Measurements from ENCODE around the gene TBK1. TPM values are rescaled to one million over a fixed set of nuclear protein-coding genes. Genes with fewer than 3 reads are reported as not detected.

Gene TBK1
- total and polyA plus RNA-seq, 9 of the 15 experiments (the other 6 are each of a cell fraction or from before 2014, with no cell fraction given): 20.4 to 42.0 (median 27.8) TPM

DNA sequence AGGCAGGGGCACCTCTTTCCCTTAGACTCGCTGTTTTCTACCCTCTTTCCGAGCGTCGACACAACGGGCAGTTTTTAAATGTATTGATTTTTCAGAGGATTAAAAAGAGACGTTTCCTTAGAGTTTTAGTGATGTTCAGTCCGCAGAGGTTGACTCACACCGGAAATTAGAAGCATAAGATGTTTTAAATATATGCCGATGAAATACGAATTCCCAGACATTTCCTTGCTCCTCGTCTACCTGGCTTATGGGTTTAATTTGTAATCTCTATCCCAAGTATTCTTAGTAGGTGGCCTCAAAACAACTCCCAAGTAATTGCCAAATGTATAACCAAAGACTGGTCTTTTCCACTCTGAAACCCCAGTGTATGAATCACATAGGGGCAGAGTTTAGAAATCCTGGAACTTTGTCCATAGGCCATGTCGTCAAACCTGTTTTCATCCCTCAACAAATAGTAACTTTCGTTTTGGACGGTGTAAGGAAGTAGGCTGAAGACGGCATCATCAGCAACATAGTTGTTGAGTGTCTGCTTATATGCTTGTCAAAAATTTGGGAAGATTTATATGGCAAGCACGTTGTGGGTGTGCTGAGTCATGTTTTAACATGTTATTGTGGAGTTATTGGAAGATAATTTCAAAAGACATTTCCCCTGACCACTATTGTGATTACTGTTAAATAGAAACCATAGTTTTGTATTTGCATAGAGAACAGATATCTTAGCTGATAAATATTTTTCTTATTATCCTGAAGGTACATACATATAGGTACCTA, 824 bp downstream of the TBK1 start (continued):
- TF ChIP-seq, protein P1, sequence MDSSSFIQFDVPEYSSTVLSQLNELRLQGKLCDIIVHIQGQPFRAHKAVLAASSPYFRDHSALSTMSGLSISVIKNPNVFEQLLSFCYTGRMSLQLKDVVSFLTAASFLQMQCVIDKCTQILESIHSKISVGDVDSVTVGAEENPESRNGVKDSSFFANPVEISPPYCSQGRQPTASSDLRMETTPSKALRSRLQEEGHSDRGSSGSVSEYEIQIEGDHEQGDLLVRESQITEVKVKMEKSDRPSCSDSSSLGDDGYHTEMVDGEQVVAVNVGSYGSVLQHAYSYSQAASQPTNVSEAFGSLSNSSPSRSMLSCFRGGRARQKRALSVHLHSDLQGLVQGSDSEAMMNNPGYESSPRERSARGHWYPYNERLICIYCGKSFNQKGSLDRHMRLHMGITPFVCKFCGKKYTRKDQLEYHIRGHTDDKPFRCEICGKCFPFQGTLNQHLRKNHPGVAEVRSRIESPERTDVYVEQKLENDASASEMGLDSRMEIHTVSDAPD (CRISPR knock-in tag; IDR thresholded peaks at IDR 0.05): no peak
- no peak for TF ChIP-seq RAD51 (IDR thresholded peaks at IDR 0.05; ENCODE audit: borderline replicate concordance, low read depth)
- peak; percentile 95 for TF ChIP-seq NFE2 (IDR thresholded peaks at IDR 0.05; ENCODE audit: low read depth)
- TF ChIP-seq ZNF140 (CRISPR knock-in tag; IDR thresholded peaks at IDR 0.05): no peak
- TF ChIP-seq KDM1A (IDR thresholded peaks at IDR 0.05): peak; percentile 26 to 37; a peak in 2 of 4 replicates
- TF ChIP-seq MECOM (CRISPR knock-in tag; IDR thresholded peaks at IDR 0.05): no peak
- TF ChIP-seq ZFX (CRISPR knock-in tag; IDR thresholded peaks at IDR 0.05): peak; percentile 37
- TF ChIP-seq MAFG (tag; conservative IDR thresholded peaks at IDR 0.05): peak; percentile 96
- TF ChIP-seq POLR2H (tag; IDR thresholded peaks at IDR 0.05; ENCODE audit: low read depth): peak; percentile 65; the same call in 1 of the 2 replicates
- TF ChIP-seq DEAF1 (CRISPR knock-in tag; IDR thresholded peaks at IDR 0.05): no peak
- TF ChIP-seq SOX6 (IDR thresholded peaks at IDR 0.05): peak; percentile 66; the same call in 1 of the 2 replicates
- TF ChIP-seq AFF4 (CRISPR knock-in tag; IDR thresholded peaks at IDR 0.05): no peak
- no peak; the same call in 1 of the 2 replicates for TF ChIP-seq PML (IDR thresholded peaks at IDR 0.05; ENCODE audit: low read length)
- TF ChIP-seq, protein P2, sequence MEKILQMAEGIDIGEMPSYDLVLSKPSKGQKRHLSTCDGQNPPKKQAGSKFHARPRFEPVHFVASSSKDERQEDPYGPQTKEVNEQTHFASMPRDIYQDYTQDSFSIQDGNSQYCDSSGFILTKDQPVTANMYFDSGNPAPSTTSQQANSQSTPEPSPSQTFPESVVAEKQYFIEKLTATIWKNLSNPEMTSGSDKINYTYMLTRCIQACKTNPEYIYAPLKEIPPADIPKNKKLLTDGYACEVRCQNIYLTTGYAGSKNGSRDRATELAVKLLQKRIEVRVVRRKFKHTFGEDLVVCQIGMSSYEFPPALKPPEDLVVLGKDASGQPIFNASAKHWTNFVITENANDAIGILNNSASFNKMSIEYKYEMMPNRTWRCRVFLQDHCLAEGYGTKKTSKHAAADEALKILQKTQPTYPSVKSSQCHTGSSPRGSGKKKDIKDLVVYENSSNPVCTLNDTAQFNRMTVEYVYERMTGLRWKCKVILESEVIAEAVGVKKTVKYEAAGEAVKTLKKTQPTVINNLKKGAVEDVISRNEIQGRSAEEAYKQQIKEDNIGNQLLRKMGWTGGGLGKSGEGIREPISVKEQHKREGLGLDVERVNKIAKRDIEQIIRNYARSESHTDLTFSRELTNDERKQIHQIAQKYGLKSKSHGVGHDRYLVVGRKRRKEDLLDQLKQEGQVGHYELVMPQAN (IDR thresholded peaks at IDR 0.05; ENCODE audit: borderline replicate concordance): peak; percentile 42; the same call in 1 of the 2 replicates
- 0 out of 2 replicates have a peak, but pooled peaks have one; percentile 42 for TF ChIP-seq MBD2 (IDR thresholded peaks at IDR 0.05; ENCODE audit: borderline replicate concordance, low read depth)
- TF ChIP-seq ILK (tag; IDR thresholded peaks at IDR 0.05; ENCODE audit: borderline replicate concordance, low read depth): no peak
- TF ChIP-seq HDAC3 (IDR thresholded peaks at IDR 0.05; ENCODE audit: borderline replicate concordance, partially characterized antibody): peak; percentile 56
- peak; percentile 56 for TF ChIP-seq TBP (optimal IDR thresholded peaks at IDR 0.05; ENCODE audit: low read depth, low read length)
- no peak for TF ChIP-seq TAF1 (IDR thresholded peaks at IDR 0.05; ENCODE audit: control insufficient read depth, extremely low read depth, insufficient read depth, low read length, severe bottlenecking)
